GM13977 (cell line): Measurements from ENCODE around the gene SYK.
A peak's percentile ranks its signal among the peaks of the same experiment; 100 is the strongest.

Source experiments
- DNase-seq: peaks from one replicate; pipeline ENCODE4 v3.0.0; 2012; ENCODE audit warnings: low spot score
- CTCF ChIP-seq: IDR thresholded peaks from 2 replicates; pipeline ENCODE4 v1.5.1; 2012; ENCODE audit warnings: mild to moderate bottlenecking, control low read depth; ENCODE audit not compliant: insufficient read depth; ENCODE audit errors: extremely low read depth, missing control alignments
- in situ Hi-C: fragments of 300-500 bp; cut with MboI; formaldehyde crosslinking; loops from one replicate; pipeline ENCODE4 v1.12.0; 2022; ENCODE audit warnings: low sequenced_read_pairs, low pct_unique_long_range_greater_than_20kb, mixed read lengths, inconsistent platforms; ENCODE audit not compliant: unreplicated experiment

The SYK gene

GRCh38 chr9:90907790-90908189 lies 106.2 kb downstream of the SYK start:
- in situ Hi-C loops: loop anchor here (25.0 kb wide), 1 partner anchor 780 kb away; no protein-coding TSS in a partner anchor
- DNase-seq: no peak

GRCh38 chr9:90909225-90909624 lies 107.6 kb downstream of the SYK start:
- in situ Hi-C loops: loop anchor here (25.0 kb wide), 1 partner anchor 778 kb away; no protein-coding TSS in a partner anchor
- DNase-seq: no peak
- TF ChIP-seq CTCF: no peak

More at GRCh38 chr9:90907790-90908189, 106.2 kb downstream of the SYK start:
- TF ChIP-seq CTCF: no peak

DNA sequence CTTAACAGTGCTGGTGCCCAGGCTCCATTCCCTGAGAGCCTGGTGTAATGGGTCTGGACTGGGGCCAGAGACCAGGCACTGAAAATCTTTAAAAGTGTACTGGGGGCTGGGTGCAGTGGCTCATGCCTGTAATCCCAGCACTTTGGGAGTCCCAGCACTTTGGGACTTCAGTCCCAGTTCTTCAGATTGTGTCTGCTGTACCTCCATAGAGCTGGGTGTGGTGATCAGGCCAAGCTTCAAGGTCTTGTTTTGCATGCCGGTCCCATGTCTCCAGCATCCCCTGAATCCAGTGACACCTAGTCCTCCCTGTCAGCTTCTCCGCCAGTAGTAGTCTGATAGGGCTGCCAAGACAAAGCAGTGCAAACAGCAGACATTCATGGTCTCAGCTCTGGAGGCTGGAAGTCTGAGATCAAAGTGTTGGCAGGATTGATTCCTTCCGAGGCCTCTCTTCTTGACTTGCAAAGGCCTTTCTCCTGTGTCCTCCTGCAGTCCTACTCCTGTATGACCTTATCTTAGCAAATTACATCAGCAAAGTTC lies 108.2 kb downstream of the SYK start:
- DNase-seq: no peak
- in situ Hi-C loops: loop anchor here (25.0 kb wide), 1 partner anchor 777 kb away; no protein-coding TSS in a partner anchor
- no peak for TF ChIP-seq CTCF

DNA sequence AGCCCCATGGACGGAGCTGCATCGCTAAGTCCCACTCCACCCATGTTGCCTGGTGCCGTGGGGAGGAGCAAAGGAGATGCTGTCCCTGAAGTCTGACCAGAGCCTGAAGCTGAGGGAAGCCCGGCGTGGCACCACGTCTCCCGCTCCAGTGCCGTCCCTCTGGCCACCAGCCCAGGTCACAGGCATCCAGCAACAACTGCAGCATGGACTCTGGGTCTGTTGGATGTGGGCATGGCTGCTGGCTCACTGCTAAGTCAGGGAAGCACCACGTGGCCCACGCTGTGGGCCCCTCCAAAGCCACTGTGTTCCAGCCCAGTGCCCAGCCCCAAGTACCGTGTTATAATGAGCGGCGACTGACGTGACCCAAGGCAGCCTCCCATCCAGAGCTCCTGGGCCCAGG lies 112.6 kb downstream of the SYK start:
- no peak for DNase-seq
- no peak for TF ChIP-seq CTCF
- in situ Hi-C loops: loop anchor here (25.0 kb wide), 1 partner anchor 773 kb away; no protein-coding TSS in a partner anchor

DNA sequence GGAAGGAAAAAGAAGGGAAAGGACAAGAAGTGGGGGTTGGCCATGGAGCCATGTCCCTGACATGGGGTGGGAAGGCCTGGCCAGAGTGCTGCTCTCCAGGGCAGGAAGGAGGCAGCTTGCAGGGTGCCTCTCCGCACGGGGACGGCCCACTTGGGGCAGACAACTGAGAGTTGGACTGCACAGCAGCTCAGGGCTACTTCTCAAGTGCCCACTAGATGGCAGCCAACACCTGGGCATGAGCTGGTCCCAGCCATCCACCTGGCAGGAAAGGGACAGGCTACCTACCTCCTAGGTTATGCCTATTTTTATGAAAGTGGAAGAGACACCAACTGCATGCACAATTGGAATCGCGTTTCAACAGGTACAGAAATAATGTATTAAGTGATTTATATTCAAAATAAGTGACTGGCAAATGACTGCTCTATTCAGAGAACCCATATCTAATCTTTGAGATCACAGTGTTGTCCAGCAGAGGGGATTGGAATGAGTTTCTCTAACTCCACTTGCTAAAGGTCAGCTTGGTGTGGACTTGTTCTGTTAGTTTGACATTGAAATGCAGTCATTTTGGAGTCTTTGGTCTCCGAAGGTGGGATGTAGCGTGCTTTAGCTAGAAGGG lies 113.4 kb downstream of the SYK start:
- peak; percentile 89 for DNase-seq
- in situ Hi-C loops: loop anchor here (5.0 to 25.0 kb wide), 2 partner anchors 512 to 772 kb away; no protein-coding TSS in a partner anchor
- TF ChIP-seq CTCF: peak; percentile 79

DNA sequence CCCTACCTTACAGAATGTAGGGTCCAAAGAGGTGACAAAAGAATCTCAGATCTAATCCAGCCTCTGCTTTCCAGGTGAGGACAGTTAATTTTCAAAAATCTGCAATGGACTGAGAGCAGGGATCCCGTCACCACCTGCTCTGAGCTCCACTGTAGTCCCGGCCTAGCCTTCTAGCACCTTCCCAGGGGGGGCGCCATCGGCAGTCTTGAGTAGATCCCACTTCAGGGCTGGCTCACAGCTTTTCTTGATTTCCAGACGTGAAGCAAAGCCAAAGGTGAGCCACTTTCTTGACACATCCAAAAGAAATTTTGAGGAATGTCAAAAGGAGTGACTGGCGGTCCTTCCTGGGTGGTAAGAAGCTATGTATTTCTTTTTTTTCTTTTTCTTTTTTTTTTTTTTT lies 114.1 kb downstream of the SYK start:
- DNase-seq: peak; percentile 43
- peak; percentile 39 for TF ChIP-seq CTCF
- in situ Hi-C loops: loop anchor here (5.0 to 25.0 kb wide), 2 partner anchors 512 to 772 kb away; no protein-coding TSS in a partner anchor
